Embryonic facial prominence (tissue), 1 donor: Measurements from ENCODE around the gene CRB2.

Experiments used
- DNase-seq: peaks from one replicate; pipeline ENCODE4 v3.0.0-alpha.2; 2016; ENCODE audit errors: extremely low spot score

Gene CRB2

GRCh38 chr9:123402981-123403509 lies 47.0 kb downstream of the CRB2 start:
- DNase-seq, result no peak

GRCh38 chr9:123406016-123406415 lies 50.0 kb downstream of the CRB2 start:
- DNase-seq, result no peak

- DNase-seq, result no peak
Observed at GRCh38 chr9:123406691-123407216, 50.8 kb downstream of the CRB2 start.

GRCh38 chr9:123407217-123407851 lies 51.3 kb downstream of the CRB2 start:
- no peak for DNase-seq

- DNase-seq, result no peak
Observed at GRCh38 chr9:123408313-123409262, 52.6 kb downstream of the CRB2 start.

- DNase-seq, result no peak
Observed at GRCh38 chr9:123410281-123410910, 54.4 kb downstream of the CRB2 start.

- no peak for DNase-seq
Observed at GRCh38 chr9:123411191-123411590, 55.2 kb downstream of the CRB2 start.

GRCh38 chr9:123411636-123412035 lies 55.6 kb downstream of the CRB2 start:
- no peak for DNase-seq

GRCh38 chr9:123412171-123412820 lies 56.3 kb downstream of the CRB2 start:
- DNase-seq, result no peak

- DNase-seq, result no peak
Observed at GRCh38 chr9:123414204-123414603, 58.2 kb downstream of the CRB2 start.

GRCh38 chr9:123414936-123415930 lies 59.2 kb downstream of the CRB2 start:
- no peak for DNase-seq

GRCh38 chr9:123416176-123416575 lies 60.2 kb downstream of the CRB2 start:
- no peak for DNase-seq

- no peak for DNase-seq
Observed at GRCh38 chr9:123417289-123418051, 61.5 kb downstream of the CRB2 start.

- DNase-seq, result no peak
Observed at GRCh38 chr9:123418052-123418430, 62.0 kb downstream of the CRB2 start.

GRCh38 chr9:123418506-123418905 lies 62.5 kb downstream of the CRB2 start:
- no peak for DNase-seq

- no peak for DNase-seq
Observed at GRCh38 chr9:123419091-123419490, 63.1 kb downstream of the CRB2 start.

GRCh38 chr9:123419721-123420591 lies 64.0 kb downstream of the CRB2 start:
- DNase-seq, result no peak

- DNase-seq, result no peak
Observed at GRCh38 chr9:123420592-123421111, 64.7 kb downstream of the CRB2 start.
